Stimulated activated CD4-positive, alpha-beta T cell treated with anti-CD3 and anti-CD28 coated beads, Interleukin-2, amount 100 ng/mL, for 4 hours (primary cell): ENCODE results near the gene CACNG3.
"Not testable (repeated sequence)": the region's sequence is repeated elsewhere in the genome, so short reads cannot be mapped to it uniquely, and the experiment has no call there.

Experiments used
- DNase-seq: peaks from one replicate; pipeline ENCODE4 v3.0.0-alpha.2; 2020; ENCODE audit warnings: low read depth

Gene CACNG3

GRCh38 chr16:24255456-24256371, at the start of gene CACNG3:
CACNG3 (plus strand) TSS chr16:24256335; CDS start chr16:24256755, 420 bp downstream.
- DNase-seq, result no peak

- no peak for DNase-seq
These were observed 49.2 kb upstream of the CACNG3 start for GRCh38 chr16:24206926-24207325.

GRCh38 chr16:24208710-24209109, 47.4 kb upstream of the CACNG3 start:
- DNase-seq, result no peak

GRCh38 chr16:24214992-24215391, 41.1 kb upstream of the CACNG3 start:
- DNase-seq, result no peak

GRCh38 chr16:24216961-24217360, 39.2 kb upstream of the CACNG3 start:
- no peak for DNase-seq

- no peak for DNase-seq
These were observed 38.7 kb upstream of the CACNG3 start for GRCh38 chr16:24217461-24217860.

GRCh38 chr16:24218299-24218698, 37.8 kb upstream of the CACNG3 start:
- no peak for DNase-seq

DNA sequence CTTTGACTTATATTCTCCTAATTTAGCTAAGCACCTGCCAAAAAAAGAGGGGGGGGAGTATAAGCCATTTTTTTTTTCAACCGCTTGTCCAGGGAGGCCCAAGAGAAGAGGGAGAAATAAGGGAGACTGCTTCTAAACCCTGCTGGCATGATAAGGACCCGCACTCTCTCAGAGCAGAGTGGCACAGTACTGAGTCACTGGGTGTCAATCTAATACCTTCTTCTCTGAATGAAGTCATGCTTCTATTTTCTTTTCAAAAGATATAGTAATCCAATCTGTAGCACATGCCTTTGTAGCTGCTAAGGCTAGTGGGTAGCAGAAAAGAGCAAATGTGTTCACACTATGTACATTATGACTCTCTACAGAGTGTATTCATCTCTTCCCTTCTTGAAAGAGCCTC, 34.9 kb upstream of the CACNG3 start:
- DNase-seq, result no peak

- no peak for DNase-seq
These were observed 27.6 kb upstream of the CACNG3 start for GRCh38 chr16:24228514-24228913.

GRCh38 chr16:24232936-24233335, 23.2 kb upstream of the CACNG3 start:
- DNase-seq, result no peak

DNA sequence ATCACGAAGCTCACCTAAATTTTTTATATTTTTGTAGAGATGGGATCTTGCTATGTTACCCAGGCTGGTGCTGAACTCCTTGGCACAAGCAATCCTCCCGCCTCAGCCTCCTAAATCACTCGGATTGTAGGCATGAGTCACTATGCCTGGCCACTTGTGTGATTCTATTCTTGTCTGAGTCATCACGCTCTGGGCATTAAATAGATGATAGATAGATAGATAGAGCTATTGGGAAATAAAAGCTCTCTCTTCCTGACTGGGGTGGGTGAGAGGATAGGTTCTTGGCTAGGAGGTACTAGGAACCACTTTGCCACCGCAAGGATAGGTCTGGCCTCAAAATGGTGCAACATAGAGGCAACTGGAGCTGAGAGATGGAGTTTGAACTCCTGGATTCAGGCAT, 21.4 kb upstream of the CACNG3 start:
- DNase-seq, result no peak

DNA sequence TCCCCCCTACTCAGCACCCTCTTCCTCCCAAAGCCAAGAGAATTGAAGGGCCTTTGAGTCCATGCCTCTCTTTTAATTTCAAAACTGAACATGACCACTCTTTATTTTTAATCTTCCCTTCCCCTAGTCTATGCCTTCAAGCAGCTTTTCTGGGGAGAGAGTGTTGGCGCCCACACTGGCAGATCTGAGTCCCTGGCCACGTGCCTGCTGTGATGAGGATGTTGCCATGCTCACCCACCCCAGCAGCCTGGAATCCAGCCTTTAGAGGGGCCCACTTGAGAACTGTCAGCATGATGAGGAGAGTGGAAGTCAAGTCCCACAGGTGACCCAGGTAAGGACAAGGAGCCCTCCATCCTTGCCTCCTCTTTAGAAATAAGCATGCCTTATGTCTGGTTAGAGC, 20.3 kb upstream of the CACNG3 start:
- no peak for DNase-seq

- not testable (repeated sequence) for DNase-seq
These were observed 17.3 kb upstream of the CACNG3 start for GRCh38 chr16:24238846-24239245.

DNA sequence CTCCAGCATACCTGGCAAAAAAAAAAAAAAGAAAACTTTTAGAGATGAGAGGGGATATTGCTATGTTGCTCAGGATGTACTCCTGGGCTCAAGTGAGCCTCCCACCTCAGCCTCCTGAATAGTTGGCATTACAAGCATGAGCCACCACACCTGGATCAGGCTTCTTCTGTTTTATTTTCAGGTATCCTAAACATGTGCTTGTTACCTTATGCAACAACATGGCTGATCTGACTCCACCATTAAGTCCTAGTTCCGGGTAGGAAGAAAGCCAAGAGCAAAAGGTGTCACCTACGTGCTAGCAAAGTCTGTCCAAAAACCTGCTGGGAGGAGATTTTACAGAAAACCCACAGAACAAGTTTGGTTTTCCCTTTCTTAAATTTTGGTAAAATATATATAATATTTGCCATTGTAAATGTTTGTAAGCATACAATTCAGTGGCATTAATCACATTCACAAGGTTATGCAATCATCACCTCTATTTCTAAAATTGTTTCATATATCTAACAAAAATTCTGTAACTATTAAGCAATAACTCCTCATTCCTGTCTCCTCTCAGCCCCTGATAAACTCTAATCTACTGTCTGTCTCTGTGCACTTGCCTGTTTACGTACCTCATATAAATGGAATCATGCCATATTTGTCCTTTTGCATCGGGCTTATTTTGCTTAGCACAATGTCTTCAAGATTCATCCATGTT, 9.1 kb upstream of the CACNG3 start:
- DNase-seq, result no peak

- DNase-seq, result no peak
These were observed 2.9 kb upstream of the CACNG3 start for GRCh38 chr16:24253192-24253591.

DNA sequence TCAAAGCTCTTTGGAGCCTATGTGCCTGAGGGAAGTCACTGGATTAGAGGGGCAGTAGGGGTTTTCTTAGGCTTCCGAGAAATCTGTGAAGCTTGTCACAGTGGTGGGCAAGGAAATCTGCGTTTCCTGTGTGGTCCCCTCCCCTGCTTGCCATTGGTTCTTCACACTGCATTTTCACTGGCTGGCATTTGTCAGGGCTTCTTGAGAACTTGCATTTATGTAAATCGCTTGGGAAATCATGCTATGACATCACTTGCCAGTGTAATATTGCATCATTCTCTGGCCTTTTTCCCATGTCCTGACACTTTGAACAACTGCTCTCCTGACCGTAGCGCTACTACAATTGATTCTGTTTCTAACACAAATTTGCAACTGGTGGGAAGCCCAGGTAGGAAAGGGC, 1.8 kb downstream of the CACNG3 start:
- DNase-seq, result no peak

DNA sequence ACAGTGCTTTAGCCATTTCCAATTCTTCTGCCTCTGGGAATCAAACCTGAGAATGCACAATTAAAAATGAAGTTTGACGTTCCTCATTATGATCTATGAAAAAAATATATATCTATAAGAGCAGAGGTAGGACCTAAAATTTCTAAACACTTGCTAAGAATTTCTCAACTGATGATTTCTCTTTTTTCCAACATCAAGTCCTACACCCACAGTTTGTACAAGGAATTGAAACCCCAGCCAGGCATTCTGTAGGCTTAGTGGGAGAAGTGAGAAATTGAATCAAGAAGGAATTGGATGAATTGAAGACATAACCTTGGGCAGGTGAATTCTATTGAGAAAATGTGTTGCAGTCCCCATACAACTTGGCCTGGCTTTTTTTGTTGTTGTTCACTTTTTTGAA, 2.7 kb downstream of the CACNG3 start:
- no peak for DNase-seq

- no peak for DNase-seq
These were observed 6.7 kb downstream of the CACNG3 start for GRCh38 chr16:24262816-24263215.

GRCh38 chr16:24270721-24271442, 14.7 kb downstream of the CACNG3 start:
- no peak for DNase-seq

GRCh38 chr16:24272379-24272778, 16.2 kb downstream of the CACNG3 start:
- DNase-seq, result no peak

DNA sequence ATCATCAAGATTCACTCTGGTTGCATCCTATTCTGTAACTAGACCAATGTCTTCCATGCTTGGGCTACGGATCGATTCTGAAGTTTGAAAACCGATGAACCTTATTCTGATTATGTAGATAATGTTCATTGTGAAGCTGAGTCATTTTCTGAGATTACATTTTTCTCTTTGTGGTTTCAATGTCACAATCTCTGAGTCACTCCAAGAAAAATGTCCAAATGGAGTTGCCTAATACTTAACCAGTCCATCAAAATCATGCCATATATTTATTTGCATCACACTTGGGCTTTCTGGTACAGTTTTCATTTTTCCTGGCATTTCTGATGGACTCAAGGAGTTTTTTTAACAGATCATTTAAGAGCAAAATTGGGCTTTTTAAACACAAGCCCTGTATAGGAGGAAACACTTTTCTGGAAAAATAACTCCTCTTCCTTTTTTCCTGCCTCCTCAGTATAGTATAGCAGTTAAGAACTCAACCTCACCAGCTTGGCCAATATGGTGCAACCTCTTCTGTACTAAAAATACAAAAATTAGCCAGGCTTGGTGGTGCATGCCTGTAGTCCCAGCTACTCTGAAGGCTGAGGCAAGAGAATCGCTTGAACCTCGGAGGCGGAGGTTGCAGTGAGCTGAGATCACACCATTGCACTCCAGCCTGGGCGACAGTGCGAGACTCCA, 17.5 kb downstream of the CACNG3 start:
- no peak for DNase-seq

DNA sequence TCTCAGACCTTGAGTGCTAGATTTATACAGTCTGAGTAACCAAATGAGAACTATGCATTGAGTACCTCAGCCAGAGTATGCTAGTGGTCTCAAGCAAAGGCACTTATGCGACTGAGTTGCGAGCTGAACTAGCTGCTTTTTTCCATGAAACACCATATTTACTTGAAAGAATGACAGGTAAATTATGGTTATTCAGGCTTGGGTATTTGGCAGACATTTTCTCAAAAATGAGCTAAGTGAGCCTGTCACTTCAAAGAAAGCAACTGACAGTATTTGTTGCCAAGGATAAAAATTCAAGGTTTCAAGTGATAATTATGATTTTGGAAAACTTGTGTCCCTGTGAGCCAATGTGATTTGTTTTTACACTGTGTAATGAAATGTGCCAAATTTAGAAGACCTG, 19.3 kb downstream of the CACNG3 start:
- no peak for DNase-seq
